SH-SY5Y (cell line): ENCODE results near the gene DIAPH1.

Experiments
- GATA2 ChIP-seq: IDR thresholded peaks from 2 replicates; pipeline ENCODE4 v1.6.1; 2011; ENCODE audit warnings: mild to moderate bottlenecking, low read depth, low read length
- GATA3 ChIP-seq: IDR thresholded peaks from 2 replicates; pipeline ENCODE4 v1.6.1; 2011; ENCODE audit warnings: low read depth, mild to moderate bottlenecking, low read length, moderate library complexity

DNA sequence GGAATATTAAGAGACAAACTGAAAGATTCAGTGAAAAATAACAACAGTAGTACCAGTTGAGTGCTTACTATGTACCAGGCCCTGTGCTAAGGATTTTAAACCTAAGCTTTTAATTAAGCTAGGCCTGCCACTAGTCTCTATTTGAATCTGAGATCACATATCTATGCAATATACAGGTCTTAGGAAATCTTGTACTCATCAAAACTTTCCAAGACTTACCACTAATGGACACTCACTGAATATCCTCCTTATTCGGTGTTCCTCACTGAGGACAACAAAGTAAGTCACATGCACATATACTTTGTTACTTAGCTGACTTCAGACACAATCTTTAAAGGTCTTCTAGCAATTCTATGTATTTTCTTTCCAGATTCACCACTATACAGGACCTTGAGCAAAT is 32.6 kb downstream of the DIAPH1 start:
- no peak for TF ChIP-seq GATA2
- TF ChIP-seq GATA3: no peak
